ENCODE measurements around the gene PDSS2.
"Not testable (repeated sequence)": the region's sequence is repeated elsewhere in the genome, so short reads cannot be mapped to it uniquely, and the experiment has no call there.

The PDSS2 gene

DNA sequence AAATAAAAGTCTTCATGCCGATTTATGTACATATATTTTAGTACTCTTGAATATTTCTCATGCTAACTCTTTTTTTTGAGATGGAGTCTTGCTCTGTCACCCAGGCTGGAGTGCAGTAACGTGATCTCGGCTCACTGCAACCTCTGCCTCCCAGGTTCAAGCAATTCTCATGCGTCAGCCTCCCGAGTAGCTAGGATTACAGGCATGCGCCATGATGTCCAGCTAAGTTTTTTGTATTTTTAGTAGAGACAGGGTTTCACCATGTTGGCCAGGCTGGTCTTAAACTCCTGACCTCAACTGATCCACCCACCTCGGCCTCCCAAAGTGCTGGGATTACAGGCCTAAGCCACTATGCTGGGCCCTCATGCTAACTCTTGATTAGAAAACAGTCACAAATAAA, 179.4 kb downstream of the PDSS2 start:
- in situ Hi-C loops (cut with HindIII; ENCODE audit: low sequenced_read_pairs) = not testable (repeated sequence)

DNA sequence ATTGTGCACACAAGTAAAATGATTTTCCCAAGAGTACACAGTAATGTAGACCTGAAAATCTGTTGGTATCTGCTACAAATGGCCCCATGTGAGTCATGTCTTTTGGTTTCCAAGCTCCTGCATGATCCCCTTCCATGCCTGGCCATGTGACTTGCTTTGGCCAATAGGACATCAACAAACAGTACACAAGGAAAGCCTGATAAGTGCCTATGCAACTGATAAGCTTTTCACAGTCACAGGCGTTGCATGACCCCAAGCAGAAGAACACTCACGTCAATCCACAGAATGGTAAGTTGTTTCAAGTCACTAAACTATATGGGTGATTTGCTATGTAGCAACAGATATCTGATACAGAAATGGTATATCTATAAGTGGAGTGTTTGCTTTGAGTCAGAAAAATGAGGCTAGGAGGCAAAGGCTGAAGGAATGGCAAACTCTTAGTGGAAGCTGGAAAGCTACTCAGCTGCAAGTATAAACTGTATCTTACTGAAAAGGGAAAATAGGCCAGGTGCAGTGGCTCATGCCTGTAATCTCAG, 184.0 kb downstream of the PDSS2 start:
- in situ Hi-C loops (cut with HindIII; ENCODE audit: low sequenced_read_pairs) = no loop called here

DNA sequence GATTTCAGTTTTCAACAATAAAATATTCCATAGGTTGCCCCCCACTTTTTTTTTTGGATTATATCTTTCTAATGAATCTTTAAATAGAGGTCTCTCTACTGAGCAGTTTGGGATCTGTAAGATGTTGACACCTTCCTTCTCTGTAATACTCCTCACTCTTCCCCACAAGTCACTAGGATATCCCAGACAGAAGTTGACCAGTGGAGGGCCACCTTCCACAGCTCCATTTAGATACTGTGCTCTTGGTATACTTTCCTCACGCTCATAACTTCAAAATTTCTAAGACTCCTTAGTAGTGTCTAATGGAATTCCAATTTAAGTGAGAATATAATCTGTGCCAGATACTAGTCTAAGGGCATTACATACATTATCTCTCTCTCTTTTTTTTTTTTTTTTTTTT, 185.1 kb downstream of the PDSS2 start:
- in situ Hi-C loops (cut with HindIII; ENCODE audit: low sequenced_read_pairs) = no loop called here

DNA sequence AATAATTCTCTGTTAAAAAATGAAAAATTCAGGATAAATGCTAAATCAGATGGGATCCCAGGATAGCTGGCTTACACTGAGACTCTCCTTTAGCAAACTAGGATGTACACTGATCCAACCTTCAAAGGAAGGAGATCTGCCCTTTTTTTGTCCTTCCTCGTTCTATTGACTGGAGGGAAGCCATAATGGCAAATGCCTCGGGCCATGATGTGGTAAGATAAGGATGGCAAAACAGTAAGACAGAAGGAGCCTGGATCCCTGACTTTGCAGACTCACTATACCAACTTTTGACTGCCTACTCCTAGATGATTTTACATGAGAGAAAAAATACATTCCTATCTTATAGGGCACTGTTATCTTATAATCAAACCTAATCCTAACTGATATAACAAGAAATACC, 187.1 kb downstream of the PDSS2 start:
- in situ Hi-C loops (cut with HindIII; ENCODE audit: low sequenced_read_pairs) = no loop called here

DNA sequence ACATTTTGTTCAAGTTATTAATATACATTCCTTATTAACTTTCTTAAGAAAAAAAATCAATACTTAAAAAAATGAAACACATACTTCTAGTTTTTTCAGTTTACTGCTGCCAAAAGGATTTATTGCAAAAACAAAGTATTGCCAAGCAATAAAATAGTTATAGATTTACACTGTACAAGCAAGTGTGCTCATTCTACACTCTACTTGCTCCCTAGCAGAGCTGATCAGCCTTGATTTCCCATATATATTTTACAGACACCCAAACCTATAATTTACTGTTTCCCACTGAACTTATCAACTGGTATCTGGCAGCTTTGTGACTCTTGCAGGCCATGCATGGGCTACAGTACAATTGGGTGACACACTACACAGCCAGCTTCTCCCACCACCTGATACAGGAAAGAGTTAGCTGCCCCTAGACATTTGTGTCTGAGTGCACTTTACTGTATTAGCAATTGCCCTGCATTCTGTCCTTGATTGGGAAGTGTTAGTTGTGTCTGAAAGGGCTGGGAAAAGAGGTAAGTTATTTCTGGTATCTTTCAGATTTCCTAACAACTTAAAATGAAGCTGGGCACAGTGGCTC, 188.1 kb downstream of the PDSS2 start:
- in situ Hi-C loops (cut with HindIII; ENCODE audit: low sequenced_read_pairs) = no loop called here

DNA sequence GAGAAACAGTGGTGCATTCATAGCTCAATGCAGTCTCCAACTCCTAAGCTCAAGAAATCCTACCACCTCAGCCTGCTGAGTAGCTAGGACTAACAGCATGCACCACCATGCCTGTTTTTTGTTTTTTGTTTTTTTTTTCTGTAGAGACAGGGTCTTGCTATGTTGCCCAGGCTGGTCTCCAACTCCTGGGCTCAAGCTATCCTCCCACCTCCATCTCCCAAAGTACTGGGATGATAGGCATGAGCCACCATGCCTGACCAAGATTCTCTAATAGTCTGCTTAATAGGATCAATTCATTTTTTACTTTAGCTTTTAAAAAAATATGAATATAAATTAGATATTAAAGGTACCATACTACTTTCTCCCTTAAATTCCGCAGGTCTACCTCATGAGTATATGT, 191.7 kb downstream of the PDSS2 start:
- in situ Hi-C loops (cut with HindIII; ENCODE audit: low sequenced_read_pairs) = no loop called here

DNA sequence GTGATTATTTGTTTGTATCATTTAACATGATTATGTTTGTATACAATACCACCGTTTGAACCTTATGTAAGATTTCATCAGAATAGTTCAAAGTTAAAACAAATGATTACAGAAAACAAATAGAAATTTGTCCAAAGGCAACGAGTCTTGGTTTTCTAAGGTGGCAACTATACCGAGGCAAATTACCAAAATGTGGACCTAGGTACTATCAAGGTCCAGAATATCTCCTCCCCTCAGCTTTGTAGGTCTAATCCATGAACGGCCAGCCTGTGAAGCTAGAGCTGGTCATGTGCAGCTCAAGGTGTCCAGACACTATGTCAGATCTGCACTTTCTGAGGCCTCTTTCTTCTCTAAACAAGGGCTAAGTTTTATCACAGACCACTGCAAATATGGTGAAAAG, 192.4 kb downstream of the PDSS2 start:
- in situ Hi-C loops (cut with HindIII; ENCODE audit: low sequenced_read_pairs) = no loop called here

DNA sequence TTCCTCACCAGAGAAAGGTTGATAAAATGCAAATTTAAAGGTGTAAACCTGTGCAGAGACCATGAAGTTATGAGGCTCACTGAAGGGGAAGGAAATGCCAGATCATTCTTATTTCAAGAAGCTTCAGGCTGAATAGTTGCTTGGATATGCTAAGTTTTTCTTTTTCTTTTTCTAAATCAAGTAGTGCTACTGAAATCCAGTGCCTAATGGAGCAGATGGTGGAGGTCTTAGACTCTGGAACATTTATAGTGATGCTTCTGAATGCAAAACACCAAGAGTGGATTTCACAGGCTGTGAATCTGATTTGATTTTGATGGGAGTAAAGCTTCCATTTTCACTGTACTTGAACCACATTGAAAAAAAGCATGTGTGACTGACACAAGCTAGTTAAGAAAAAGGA, 192.8 kb downstream of the PDSS2 start:
- in situ Hi-C loops (cut with HindIII; ENCODE audit: low sequenced_read_pairs) = no loop called here

DNA sequence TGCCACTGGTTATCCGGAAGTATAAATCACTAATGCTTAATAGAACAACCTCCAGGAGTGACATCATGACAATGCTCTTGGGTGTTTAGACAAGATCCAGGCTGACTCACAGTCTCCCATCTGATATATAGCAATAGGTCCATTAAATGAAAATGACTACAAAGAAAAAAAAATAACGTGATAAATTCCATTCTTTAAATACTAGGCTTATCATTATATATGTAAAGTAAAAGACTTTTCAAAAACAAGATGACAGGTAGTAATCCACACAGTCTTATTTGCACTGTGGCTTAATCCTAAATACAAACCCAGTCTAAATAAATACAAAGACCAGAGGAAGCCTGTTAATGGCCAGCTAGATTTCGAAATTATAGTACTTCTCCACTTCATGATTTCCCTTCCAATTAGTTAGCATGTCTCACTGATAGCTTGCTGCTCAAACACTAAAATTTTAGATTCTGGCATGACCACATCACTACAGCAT, 195.0 kb downstream of the PDSS2 start:
- in situ Hi-C loops (cut with HindIII; ENCODE audit: low sequenced_read_pairs) = no loop called here

DNA sequence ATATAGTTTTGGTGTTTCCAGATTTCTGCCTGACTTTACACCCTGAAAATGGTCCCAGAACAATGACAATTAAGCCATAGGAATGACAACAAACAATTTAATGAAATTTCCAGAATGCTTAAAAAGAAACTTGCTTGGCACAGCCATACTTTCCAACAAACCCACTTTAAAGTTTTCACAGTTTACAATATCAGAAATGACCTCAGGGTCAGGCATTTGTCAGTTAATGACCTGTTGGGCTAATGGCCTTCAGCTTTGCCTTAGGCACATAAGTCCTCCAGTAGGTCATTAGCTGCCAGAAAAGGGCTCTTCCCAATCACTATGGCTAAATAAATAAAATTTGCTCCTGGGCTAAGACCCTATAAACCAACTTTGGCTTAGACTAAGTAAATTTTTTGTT, 199.4 kb downstream of the PDSS2 start:
- in situ Hi-C loops (cut with HindIII; ENCODE audit: low sequenced_read_pairs) = no loop called here

DNA sequence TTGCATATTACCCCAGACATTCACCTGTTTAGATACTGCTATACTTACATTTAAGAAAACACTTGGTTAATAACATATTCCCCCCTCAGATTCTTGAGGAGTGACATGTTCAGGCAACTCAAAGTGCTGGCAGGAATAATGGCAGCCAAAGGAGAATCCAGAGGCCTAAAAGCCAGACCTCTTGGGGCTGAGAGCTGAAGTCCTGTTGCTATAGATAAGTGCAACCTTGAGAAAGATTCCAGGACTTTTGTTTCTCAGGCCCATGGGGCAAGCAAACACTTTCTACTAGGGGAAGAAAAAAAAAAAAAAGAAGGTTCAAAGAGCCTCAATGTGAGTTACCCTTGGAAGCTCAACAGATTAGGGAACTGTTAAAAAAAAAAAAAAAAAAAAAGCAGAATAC, 211.2 kb downstream of the PDSS2 start:
- in situ Hi-C loops (cut with HindIII; ENCODE audit: low sequenced_read_pairs) = no loop called here

DNA sequence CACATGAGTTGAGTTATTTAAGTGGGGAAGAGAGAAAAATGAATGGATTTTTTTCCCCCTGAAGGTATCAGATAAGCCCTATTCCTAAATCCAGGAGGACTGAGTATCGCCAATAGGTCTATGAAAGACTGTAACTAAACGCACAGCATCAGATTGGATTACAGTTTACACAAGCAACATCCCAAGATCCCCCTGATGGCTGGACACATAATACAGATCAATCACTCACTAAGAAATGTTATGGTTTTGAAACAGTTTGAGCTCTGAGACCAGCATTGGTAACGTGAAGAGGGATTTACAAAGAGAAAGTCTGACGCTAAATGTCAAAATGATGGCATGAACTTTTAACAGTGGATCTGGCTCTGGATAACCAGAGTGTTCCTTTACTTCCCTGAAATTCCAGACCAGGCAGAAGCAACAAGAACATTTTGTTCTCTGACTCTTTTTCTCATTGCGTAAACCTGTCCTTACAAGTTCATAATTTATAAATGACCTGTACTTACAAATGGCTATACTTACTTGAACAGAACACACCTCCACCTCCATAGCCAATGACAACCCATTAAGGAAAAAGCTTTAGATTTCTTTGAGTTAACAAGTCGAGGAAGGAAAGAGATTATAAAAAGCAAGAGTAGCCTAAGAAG, 212.3 kb downstream of the PDSS2 start:
- in situ Hi-C loops (cut with HindIII; ENCODE audit: low sequenced_read_pairs) = no loop called here

DNA sequence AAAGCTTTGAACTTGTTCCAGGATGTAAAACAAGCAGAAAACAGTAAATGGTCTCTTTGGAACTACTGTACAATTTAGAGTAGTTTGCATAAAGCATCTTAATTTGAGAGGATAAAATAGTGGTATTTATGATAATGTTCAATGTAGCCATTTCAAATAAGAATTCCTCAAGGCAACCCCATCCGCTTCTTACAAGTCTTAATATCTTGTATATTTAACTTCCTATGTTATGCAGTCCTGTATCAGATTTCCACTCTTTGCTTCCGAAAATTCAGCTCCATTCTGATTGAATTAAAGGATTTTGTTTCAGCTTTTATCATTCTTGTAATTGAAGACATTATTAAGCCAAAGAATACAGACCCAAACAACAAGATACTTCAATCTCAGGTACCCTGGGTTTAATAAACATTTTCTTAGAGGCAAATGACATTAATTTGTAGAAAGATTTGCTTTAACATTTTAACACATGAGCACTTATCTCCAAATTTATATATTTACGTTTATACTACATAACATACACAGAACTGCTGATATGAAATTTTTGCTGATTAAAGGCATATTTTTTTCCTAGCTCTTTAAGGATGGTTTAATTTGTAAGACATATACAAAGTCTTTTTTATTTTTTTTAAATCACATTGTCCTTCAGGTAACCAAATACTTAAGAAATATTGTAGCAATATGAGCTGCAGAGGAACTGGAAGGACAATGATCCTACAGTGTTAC, 213.0 kb downstream of the PDSS2 start:
- in situ Hi-C loops (cut with HindIII; ENCODE audit: low sequenced_read_pairs) = no loop called here

DNA sequence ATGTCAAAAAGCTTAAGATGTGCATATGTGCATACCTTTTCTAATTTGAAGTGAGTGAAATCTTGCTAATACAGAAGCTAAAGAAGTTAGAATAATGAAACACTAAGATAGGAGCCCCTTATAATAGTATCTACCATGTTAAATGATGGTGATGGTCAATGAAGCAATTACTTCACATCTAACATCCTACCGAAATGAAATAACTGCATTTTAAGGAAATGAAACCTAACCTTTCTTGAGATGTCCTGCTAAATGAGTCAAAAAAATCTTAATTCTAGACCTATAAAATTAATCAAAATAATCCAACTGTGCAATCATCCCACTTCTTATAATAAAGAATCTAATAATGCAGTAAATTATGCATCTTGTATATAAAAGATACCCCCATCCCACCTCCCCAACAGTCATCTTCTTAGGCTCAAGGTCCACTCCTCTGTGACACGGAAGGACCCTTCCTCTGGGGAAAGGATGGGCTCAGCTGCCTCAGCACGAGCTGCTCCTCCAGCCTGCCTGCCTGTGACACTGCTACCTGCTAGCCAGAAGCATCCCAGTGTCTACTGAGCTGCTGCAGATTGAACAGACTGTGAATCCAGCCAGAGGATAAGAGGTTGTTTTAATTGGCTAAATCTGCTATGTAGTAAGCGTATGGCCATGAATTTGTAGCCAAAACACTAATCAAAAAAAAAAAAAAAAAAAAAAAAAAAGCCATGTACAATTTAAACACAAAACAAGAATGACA, 214.5 kb downstream of the PDSS2 start:
- in situ Hi-C loops (cut with HindIII; ENCODE audit: low sequenced_read_pairs) = no loop called here

DNA sequence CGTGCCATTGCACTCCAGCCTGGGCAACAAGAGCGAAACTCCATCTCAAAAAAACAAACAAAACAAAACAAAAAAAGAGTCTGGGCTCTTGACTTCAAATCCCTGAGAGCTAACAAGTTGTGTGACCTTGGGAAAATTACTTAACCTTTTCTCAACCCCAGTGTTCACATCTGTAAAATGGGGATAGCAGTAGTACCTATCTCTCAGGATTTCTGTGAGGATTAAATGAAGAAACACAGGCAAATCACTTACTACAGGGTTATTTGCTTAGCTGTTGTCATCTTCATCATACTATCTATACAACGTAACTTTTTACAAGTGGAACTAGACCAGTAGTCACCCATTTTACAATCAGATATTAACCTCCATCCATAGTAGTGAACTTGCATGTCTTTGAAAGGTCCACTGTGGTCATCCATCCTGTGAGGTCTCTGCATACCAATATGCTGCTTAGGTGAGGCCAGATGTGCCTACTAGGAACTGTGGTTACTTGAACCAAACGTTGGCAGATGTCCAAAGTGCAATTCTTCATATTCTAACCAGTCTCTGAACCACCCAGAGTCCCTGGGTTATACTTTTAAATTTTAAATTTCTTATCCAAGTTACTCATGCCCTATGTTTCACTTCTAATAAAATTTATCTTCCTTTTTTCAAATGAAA, 215.2 kb downstream of the PDSS2 start:
- in situ Hi-C loops (cut with HindIII; ENCODE audit: low sequenced_read_pairs) = no loop called here

DNA sequence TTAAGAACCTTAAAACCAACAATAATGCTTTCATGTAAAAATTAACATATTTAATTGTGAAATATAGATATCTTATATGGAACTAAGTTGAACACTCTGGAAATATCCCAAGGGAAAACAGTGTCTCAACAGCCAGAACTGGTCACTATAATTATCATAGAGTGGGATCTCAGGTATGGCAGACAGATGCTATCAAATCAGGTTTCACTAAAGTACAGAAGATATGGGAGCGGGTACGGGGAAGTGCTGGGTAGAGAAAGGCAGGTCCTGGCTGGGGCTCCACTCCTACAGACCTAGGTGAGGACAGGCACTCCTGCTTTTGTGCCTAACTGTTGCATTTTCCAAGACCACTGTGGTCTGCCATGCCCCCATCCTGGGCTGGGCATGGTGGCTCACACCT, 215.9 kb downstream of the PDSS2 start:
- in situ Hi-C loops (cut with HindIII; ENCODE audit: low sequenced_read_pairs) = no loop called here

DNA sequence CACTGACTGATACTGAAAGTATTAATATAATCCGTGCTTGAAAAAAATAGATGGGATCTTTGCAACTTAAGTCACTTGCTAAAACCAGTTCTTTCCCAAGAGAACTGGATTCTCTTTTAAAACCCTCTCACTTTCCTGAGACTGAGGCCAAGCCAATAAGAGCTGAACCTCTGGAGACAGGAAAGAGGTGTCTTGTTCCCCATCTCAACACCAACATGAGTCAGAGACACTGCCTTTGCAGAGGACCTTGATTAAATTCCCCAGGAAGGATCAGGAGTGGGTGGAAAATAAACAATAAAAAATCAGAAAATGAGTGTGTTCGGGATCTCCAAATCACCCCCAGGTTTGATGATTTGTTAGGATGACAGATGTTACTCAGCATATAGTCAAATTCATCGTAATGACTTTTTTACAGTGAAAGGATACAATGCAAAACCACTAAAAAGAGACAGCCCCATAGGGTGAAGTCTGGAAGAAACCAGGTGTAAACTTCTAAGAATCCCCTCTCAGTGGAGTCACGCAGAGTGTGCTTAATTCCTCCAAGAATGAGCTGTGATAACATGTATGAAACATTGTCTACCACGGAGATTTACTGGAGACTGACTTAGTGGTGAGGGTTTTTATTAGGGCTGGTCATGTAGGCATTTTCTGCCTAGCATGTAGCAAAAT, 221.2 kb downstream of the PDSS2 start:
- in situ Hi-C loops (cut with HindIII; ENCODE audit: low sequenced_read_pairs) = no loop called here

DNA sequence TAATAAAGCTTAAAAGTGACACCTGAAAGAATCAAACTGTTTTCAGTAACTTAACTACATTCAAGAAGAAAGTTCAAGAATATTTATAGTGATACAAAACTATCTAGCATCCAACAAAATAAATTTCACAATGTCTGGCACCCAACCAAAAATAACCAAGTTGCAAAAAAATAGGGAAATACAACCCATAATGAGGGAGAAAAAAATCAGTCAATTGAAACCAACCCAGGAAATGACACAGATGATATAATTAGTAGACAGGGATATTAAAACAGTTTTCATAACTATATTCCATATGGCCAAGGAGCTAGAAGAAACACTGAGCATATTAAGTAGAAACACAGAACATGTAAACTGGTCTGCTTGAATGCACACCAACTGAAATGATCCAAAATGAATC, 223.9 kb downstream of the PDSS2 start:
- in situ Hi-C loops (cut with HindIII; ENCODE audit: low sequenced_read_pairs) = no loop called here

DNA sequence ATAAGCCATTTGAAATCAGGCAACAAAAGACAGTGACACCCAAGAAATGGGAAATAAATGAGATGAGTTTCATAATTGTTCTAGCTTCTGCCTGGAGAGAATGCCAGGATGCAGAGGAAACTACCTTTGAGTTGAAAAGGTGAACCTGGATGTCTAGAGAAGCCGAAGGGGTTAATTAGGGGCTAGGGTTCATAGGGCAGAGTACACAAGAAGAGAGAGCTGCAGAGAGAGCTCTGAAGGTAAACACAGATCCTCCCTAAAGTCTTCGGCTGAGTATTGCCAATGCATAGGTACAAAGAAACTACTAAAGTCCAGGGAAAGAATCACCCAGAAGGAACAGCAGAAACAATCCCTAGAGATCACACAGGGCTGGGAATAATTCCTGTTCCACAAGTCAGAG, 224.4 kb downstream of the PDSS2 start:
- in situ Hi-C loops (cut with HindIII; ENCODE audit: low sequenced_read_pairs) = no loop called here

DNA sequence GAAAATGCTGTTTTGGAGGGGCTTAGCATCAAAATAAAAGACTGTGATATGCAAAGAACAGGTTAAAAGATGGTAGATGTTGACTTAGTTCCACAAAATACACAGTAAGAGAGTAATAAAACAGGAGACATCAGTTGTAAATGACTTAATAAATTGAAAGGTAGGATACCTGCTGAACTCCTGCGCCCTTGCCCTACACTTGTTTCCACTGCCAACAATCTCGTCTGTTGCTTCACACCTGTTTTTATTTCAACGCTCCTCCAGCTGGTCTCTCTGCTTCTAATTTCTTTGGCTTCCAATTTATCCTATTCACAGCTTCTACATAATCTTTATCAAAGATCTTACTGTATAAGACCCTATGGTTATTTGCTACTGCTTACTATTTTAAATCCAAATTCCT, 228.1 kb downstream of the PDSS2 start:
- in situ Hi-C loops (cut with HindIII; ENCODE audit: low sequenced_read_pairs) = no loop called here
